C4-2B (cell line): Measurements from ENCODE around the gene NRXN3.

ENCODE experiments used
- ZFX ChIP-seq: fragments of 450-650 bp; IDR thresholded peaks from 2 replicates; pipeline ENCODE4 v1.6.1; 2017
- TF ChIP-seq, protein P1 (sequence below): fragments of 450-650 bp; conservative IDR thresholded peaks from 2 replicates; pipeline ENCODE4 v1.5.1; 2017; ENCODE audit warnings: mild to moderate bottlenecking

DNA sequence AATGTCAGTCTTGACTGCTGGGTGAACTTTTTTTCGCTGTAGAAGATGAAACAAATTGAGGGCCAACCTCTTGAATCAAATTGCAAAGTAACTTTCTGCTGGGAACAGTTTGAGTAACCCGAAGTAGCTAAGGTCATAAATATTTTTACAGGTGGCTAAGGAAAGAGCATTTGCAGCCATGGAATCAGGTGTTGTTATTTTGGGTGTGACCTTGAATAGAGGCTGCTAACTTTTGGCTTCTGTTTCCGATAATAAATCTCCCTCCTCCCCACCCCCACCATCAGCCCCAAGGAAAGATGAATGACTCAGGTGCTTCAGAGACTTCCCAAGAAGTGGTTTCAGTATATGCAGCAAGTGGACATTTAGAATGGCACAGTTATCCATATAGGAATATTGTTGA, 1469.4 kb downstream of the NRXN3 start:
- TF ChIP-seq, protein P1, sequence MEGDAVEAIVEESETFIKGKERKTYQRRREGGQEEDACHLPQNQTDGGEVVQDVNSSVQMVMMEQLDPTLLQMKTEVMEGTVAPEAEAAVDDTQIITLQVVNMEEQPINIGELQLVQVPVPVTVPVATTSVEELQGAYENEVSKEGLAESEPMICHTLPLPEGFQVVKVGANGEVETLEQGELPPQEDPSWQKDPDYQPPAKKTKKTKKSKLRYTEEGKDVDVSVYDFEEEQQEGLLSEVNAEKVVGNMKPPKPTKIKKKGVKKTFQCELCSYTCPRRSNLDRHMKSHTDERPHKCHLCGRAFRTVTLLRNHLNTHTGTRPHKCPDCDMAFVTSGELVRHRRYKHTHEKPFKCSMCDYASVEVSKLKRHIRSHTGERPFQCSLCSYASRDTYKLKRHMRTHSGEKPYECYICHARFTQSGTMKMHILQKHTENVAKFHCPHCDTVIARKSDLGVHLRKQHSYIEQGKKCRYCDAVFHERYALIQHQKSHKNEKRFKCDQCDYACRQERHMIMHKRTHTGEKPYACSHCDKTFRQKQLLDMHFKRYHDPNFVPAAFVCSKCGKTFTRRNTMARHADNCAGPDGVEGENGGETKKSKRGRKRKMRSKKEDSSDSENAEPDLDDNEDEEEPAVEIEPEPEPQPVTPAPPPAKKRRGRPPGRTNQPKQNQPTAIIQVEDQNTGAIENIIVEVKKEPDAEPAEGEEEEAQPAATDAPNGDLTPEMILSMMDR, result no peak
- no peak for TF ChIP-seq ZFX
